Measurements from ENCODE around the gene LAS1L. TPM values are rescaled to one million over a fixed set of nuclear protein-coding genes. Genes with fewer than 3 reads are reported as not detected.
"Not testable (repeated sequence)": the region's sequence is repeated elsewhere in the genome, so short reads cannot be mapped to it uniquely, and the experiment has no call there.

LAS1L gene
- total and polyA plus RNA-seq, 5 donors from 2014 or later, result 29.6 to 39.1 (median 34.7) TPM

DNA sequence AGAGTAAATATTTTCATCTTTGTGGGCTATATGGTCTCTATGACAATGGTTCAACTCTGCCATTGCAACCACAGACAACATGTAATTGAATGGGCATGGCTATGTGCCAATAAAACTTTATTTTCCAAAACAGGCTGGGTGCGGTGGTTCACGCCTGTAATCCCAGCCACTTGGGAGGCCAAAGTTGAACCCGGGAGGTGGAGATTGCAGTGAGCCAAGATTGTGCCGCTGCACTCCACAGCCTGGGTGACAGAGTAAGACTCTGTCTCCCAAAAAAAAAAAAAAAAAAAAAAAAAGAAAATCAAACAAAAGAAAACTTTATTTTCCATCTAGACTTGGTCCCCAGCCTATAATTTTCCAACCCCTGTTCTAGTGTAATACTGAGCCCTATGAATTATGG, 38.4 kb upstream of the LAS1L start:
- no peak overlapping the region for H3K27ac ChIP-seq (ENCODE audit: insufficient read depth, low read length, poor library complexity, severe bottlenecking)
- no peak overlapping the region for H3K4me3 Mint-ChIP-seq
- no peaks in the 10 kb centered on the region for H3K36me3 Mint-ChIP-seq
- no peaks in the 10 kb centered on the region for H3K27me3 ChIP-seq (ENCODE audit: control insufficient read depth, insufficient read depth, low read length)
- no peak overlapping the region for H3K27ac Mint-ChIP-seq
- no peaks in the 10 kb centered on the region for H3K4me1 Mint-ChIP-seq
- H3K4me1 ChIP-seq (ENCODE audit: control insufficient read depth, insufficient read depth, low read length, poor library complexity, severe bottlenecking), result no peaks in the 10 kb centered on the region
- no peaks in the 10 kb centered on the region for H3K36me3 ChIP-seq (ENCODE audit: control insufficient read depth, insufficient read depth, low read length)
- no peaks in the 10 kb centered on the region for H3K27me3 Mint-ChIP-seq
- no peaks in the 10 kb centered on the region for H3K9me3 Mint-ChIP-seq
- no peak for DNase-seq
- no peak overlapping the region for H3K4me3 ChIP-seq (ENCODE audit: low read depth, low read length)
- no peaks in the 10 kb centered on the region for H3K9me3 ChIP-seq (ENCODE audit: control insufficient read depth in 2 of 2, low read length in 2 of 2)
- ATAC-seq (ENCODE audit: low read depth in 2 of 2), result no peak

DNA sequence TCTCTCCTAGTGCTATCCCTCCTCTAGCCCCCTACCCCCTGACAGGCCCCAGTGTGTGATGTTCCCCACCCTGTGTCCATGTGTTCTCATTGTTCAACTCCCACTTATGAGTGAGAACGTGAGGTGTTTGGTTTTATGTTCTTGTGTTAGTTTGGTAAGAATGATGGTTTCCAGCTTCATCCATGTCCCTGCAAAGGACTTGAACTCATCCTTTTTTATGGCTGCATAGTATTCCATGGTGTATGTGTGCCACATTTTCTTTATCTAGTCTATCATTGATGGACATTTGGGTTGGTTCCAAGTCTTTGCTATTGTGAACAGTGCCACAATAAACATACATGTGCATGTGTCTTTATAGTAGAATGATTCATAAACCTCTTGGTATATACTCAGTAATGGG, 28.3 kb upstream of the LAS1L start:
- not testable (repeated sequence) for H3K36me3 Mint-ChIP-seq; H3K4me3 ChIP-seq (ENCODE audit: low read depth, low read length); ATAC-seq (ENCODE audit: low read depth in 2 of 2); H3K27me3 ChIP-seq (ENCODE audit: control insufficient read depth, insufficient read depth, low read length); DNase-seq; H3K27ac ChIP-seq (ENCODE audit: insufficient read depth, low read length, poor library complexity, severe bottlenecking); H3K4me1 ChIP-seq (ENCODE audit: control insufficient read depth, insufficient read depth, low read length, poor library complexity, severe bottlenecking); H3K9me3 Mint-ChIP-seq; H3K9me3 ChIP-seq (ENCODE audit: control insufficient read depth in 2 of 2, low read length in 2 of 2); H3K36me3 ChIP-seq (ENCODE audit: control insufficient read depth, insufficient read depth, low read length); H3K4me3 Mint-ChIP-seq; H3K4me1 Mint-ChIP-seq; H3K27ac Mint-ChIP-seq
- H3K27me3 Mint-ChIP-seq, result peaks cover 20% of the 10 kb centered on the region

DNA sequence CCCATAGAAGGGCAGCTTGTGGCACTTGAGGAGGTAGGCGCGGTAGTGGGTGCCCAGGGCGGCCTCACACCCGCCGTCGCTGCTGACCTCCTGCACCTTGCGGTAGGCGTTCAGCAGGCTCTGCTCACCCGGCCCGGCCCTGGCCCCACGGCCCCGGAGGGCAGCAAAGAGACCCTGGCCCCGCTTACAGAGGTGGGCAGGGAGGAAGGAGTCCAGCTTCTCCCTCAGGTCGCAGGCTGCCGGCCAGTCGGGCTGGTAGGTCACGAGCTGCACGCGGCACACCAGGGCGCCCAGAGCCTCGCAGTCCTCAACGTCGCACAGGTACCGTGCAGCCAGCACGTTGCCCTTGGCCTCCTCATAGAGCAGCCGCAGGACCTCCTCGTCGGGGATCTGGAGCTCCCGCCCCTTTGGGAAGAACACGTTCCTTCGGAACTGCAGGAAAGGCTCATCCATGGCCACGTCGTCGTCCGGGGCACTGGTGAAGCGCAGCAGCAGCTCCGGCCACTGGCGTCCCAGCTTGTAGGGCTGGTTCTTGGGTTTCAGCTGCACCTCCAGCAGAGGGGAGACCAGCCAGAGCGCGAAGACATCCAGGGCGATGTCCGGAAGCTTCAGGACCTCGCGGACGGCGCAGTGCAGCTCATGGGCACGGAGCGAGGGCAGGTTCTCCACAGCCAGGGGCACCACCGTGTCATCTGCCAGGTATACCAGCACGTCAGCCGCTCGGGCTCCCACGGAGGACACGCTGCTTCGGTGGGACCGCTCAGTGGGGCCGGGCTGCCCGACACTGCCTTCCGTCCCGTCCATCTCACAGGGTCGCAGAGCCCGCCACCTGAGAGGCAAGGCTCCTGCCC, 17.1 kb upstream of the LAS1L start:
- no peak overlapping the region for H3K27ac ChIP-seq (ENCODE audit: insufficient read depth, low read length, poor library complexity, severe bottlenecking)
- Mint-ChIP-seq H3K36me3 (no peaks in the 10 kb centered on the region), H3K4me3 (no peak overlapping the region), H3K9me3 (peaks cover 0 to 4% (median 0%) of the 10 kb centered on the region in 7 donors), H3K27ac (no peak overlapping the region), H3K4me1 (no peaks in the 10 kb centered on the region), H3K27me3 (peaks cover 4% of the 10 kb centered on the region)
- no peaks in the 10 kb centered on the region for H3K36me3 ChIP-seq (ENCODE audit: control insufficient read depth, insufficient read depth, low read length)
- no peaks in the 10 kb centered on the region for H3K27me3 ChIP-seq (ENCODE audit: control insufficient read depth, insufficient read depth, low read length)
- no peaks in the 10 kb centered on the region for H3K9me3 ChIP-seq (ENCODE audit: control insufficient read depth in 2 of 2, low read length in 2 of 2)
- H3K4me1 ChIP-seq (ENCODE audit: control insufficient read depth, insufficient read depth, low read length, poor library complexity, severe bottlenecking), result no peaks in the 10 kb centered on the region
- no peak for DNase-seq
- no peak for ATAC-seq (ENCODE audit: low read depth in 2 of 2)
- H3K4me3 ChIP-seq (ENCODE audit: low read depth, low read length), result no peak overlapping the region

DNA sequence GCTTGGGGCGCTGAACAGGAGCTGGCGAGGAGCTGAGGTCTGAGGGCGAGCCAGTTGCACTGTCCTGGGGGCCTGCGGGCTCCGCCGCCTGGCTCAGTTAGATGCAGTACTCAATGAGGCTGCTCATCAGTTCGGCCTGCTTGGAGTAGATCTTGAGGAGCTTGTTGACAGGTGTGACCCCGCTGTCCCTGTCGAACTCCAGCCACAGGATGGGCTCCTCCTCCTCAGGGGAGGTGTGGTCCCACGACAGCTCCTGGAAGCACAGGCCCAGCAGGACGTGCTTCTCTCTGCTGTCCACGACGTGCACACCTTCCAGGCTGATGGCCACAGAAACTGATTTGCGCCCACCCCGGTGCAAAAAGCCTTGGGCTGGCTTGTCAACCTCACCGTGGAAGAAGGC, 16.5 kb upstream of the LAS1L start:
- H3K4me3 ChIP-seq (ENCODE audit: low read depth, low read length), result no peak overlapping the region
- Mint-ChIP-seq H3K27ac (no peak overlapping the region), H3K27me3 (peaks cover 4% of the 10 kb centered on the region), H3K9me3 (peaks cover 0 to 4% (median 0%) of the 10 kb centered on the region in 7 donors), H3K4me3 (no peak overlapping the region), H3K4me1 (no peaks in the 10 kb centered on the region), H3K36me3 (no peaks in the 10 kb centered on the region)
- H3K9me3 ChIP-seq (ENCODE audit: control insufficient read depth in 2 of 2, low read length in 2 of 2), result no peaks in the 10 kb centered on the region
- no peak overlapping the region for H3K27ac ChIP-seq (ENCODE audit: insufficient read depth, low read length, poor library complexity, severe bottlenecking)
- no peak for DNase-seq
- ATAC-seq (ENCODE audit: low read depth in 2 of 2), result no peak
- no peaks in the 10 kb centered on the region for H3K4me1 ChIP-seq (ENCODE audit: control insufficient read depth, insufficient read depth, low read length, poor library complexity, severe bottlenecking)
- no peaks in the 10 kb centered on the region for H3K27me3 ChIP-seq (ENCODE audit: control insufficient read depth, insufficient read depth, low read length)
- H3K36me3 ChIP-seq (ENCODE audit: control insufficient read depth, insufficient read depth, low read length), result no peaks in the 10 kb centered on the region

DNA sequence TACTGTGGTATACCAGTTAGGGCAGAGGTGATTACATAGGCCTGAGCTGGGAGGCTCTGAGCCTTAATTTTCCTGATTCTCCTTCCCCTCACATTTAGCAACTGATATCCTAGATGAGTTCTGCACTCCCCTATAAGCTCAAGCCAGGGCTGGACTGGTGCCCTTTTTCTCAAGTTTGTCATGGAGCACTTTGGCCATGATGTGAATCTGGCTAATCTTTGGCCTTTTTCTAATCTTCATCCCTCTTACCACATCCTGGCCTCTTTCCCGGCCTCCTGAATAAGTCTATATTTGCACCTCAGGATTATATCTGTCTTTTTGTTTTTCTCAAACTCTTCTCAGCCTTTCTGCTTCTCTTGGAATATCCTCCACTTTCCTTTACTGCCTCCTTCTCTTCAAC, 10.9 kb upstream of the LAS1L start:
- Histone ChIP-seq H3K4me1 (ENCODE audit: control insufficient read depth, insufficient read depth, low read length, poor library complexity, severe bottlenecking) (no peaks in the 10 kb centered on the region), H3K9me3 (ENCODE audit: control insufficient read depth in 2 of 2, low read length in 2 of 2) (no peaks in the 10 kb centered on the region), H3K27ac (ENCODE audit: insufficient read depth, low read length, poor library complexity, severe bottlenecking) (no peak overlapping the region), H3K27me3 (ENCODE audit: control insufficient read depth, insufficient read depth, low read length) (no peaks in the 10 kb centered on the region), H3K4me3 (ENCODE audit: low read depth, low read length) (no peak overlapping the region), H3K36me3 (ENCODE audit: control insufficient read depth, insufficient read depth, low read length) (no peaks in the 10 kb centered on the region)
- no peak for DNase-seq
- Mint-ChIP-seq H3K9me3 (no peaks in the 10 kb centered on the region), H3K27ac (no peak overlapping the region), H3K36me3 (no peaks in the 10 kb centered on the region), H3K4me3 (no peak overlapping the region), H3K27me3 (no peaks in the 10 kb centered on the region), H3K4me1 (no peaks in the 10 kb centered on the region)
- ATAC-seq (ENCODE audit: low read depth in 2 of 2), result no peak

DNA sequence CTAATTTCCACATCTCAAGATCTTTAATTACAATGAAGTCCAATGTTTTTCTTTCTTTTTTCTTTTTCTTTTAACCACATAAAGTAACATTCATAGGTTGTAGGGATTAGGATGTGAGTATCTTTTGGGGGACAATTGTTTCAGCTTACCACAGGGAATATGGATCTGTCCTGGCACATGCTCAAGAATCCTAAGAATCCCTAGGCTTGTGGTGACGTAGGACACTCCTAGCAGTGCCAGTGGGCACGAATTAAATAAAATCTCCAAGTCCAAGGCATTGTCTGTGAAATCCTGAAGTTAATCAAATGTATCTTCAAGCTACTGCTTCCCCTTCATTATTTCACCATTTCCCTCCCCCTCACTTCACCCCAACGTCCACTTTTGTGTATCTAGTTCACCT, 2.6 kb upstream of the LAS1L start:
- peak overlapping the region in 1 of 4 donors; percentile 21 for H3K4me3 Mint-ChIP-seq
- Histone ChIP-seq H3K36me3 (ENCODE audit: control insufficient read depth, insufficient read depth, low read length) (peaks cover 2% of the 10 kb centered on the region), H3K4me1 (ENCODE audit: control insufficient read depth, insufficient read depth, low read length, poor library complexity, severe bottlenecking) (peaks cover 13% of the 10 kb centered on the region), H3K9me3 (ENCODE audit: control insufficient read depth in 2 of 2, low read length in 2 of 2) (no peaks in the 10 kb centered on the region), H3K27me3 (ENCODE audit: control insufficient read depth, insufficient read depth, low read length) (no peaks in the 10 kb centered on the region), H3K4me3 (ENCODE audit: low read depth, low read length) (no peak overlapping the region), H3K27ac (ENCODE audit: insufficient read depth, low read length, poor library complexity, severe bottlenecking) (no peak overlapping the region)
- no peaks in the 10 kb centered on the region for H3K27me3 Mint-ChIP-seq
- H3K27ac Mint-ChIP-seq, result no peak overlapping the region
- peaks cover 0 to 2% (median 0%) of the 10 kb centered on the region in 7 donors for H3K9me3 Mint-ChIP-seq
- H3K4me1 Mint-ChIP-seq, result peaks cover 4 to 19% (median 8%) of the 10 kb centered on the region in 4 donors
- ATAC-seq (ENCODE audit: low read depth in 2 of 2) (no peak), DNase-seq (no peak)
- H3K36me3 Mint-ChIP-seq, result no peaks in the 10 kb centered on the region

DNA sequence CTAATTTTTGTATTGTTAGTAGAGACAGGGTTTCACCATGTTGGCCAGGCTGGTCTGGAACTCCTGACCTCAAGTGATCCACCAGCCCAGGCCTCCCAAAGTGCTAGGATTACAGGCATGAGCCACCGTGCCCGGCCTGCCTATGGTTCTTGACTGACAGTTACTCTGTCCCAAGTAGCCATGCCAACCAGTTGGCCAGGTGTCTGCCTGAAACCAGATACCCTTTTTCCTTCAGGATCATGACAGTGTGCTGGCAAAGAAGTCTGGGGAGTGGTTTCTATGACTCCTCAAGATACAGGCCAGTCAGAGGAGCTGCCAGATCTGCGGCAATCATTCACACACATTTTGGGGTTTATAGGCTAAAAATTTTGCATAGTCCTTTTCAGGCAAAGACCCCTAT, 1.7 kb upstream of the LAS1L start:
- no peaks in the 10 kb centered on the region for H3K36me3 Mint-ChIP-seq
- H3K9me3 Mint-ChIP-seq, result peaks cover 0 to 2% (median 0%) of the 10 kb centered on the region in 7 donors
- Histone ChIP-seq H3K36me3 (ENCODE audit: control insufficient read depth, insufficient read depth, low read length) (peaks cover 8% of the 10 kb centered on the region), H3K27ac (ENCODE audit: insufficient read depth, low read length, poor library complexity, severe bottlenecking) (no peak overlapping the region), H3K9me3 (ENCODE audit: control insufficient read depth in 2 of 2, low read length in 2 of 2) (no peaks in the 10 kb centered on the region), H3K4me3 (ENCODE audit: low read depth, low read length) (no peak overlapping the region), H3K4me1 (ENCODE audit: control insufficient read depth, insufficient read depth, low read length, poor library complexity, severe bottlenecking) (peaks cover 13% of the 10 kb centered on the region), H3K27me3 (ENCODE audit: control insufficient read depth, insufficient read depth, low read length) (no peaks in the 10 kb centered on the region)
- ATAC-seq (ENCODE audit: low read depth in 2 of 2) (no peak), DNase-seq (no peak)
- no peak overlapping the region for H3K27ac Mint-ChIP-seq
- H3K4me1 Mint-ChIP-seq, result peaks cover 4 to 19% (median 8%) of the 10 kb centered on the region in 4 donors
- H3K27me3 Mint-ChIP-seq, result no peaks in the 10 kb centered on the region
- no peak overlapping the region for H3K4me3 Mint-ChIP-seq

DNA sequence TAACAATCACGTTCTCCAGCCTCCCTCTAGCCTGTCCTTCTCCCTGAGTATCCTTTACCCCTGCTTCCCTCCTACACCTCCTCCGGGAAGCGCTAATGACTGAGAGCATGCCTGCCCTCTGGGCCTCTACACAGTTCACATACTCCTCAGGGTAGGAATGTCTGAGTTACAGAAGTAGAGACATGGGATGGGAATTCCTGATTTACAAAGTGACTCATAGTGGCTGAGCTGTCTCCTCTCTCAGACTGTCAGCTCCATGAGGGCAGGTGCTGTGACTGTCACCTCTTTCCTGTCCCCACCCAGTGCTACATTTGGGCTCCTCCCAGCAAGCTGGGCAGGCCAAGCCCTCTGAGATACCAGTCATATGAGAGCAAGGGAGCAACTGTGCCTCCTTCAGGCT, 2.6 kb downstream of the LAS1L start:
- Mint-ChIP-seq H3K27ac (peak overlapping the region in 1 of 3 donors; percentile 50), H3K4me3 (peak overlapping the region in 1 of 4 donors; percentile 32)
- ATAC-seq (ENCODE audit: low read depth in 2 of 2), result no peak

More for the DNA sequence above, 2.6 kb downstream of the LAS1L start:
- H3K27ac ChIP-seq (ENCODE audit: insufficient read depth, low read length, poor library complexity, severe bottlenecking), result no peak overlapping the region
- H3K4me3 ChIP-seq (ENCODE audit: low read depth, low read length), result no peak overlapping the region
- DNase-seq, result no peak
- H3K4me1 ChIP-seq (ENCODE audit: control insufficient read depth, insufficient read depth, low read length, poor library complexity, severe bottlenecking), result peaks cover 13% of the 10 kb centered on the region
- H3K27me3 Mint-ChIP-seq, result no peaks in the 10 kb centered on the region
- H3K4me1 Mint-ChIP-seq, result peaks cover 4 to 24% (median 8%) of the 10 kb centered on the region in 4 donors
- H3K36me3 Mint-ChIP-seq, result peaks cover 5% of the 10 kb centered on the region
- H3K9me3 ChIP-seq (ENCODE audit: control insufficient read depth in 2 of 2, low read length in 2 of 2), result no peaks in the 10 kb centered on the region
- H3K36me3 ChIP-seq (ENCODE audit: control insufficient read depth, insufficient read depth, low read length), result peaks cover 34% of the 10 kb centered on the region
- H3K9me3 Mint-ChIP-seq, result peaks cover 0 to 2% (median 0%) of the 10 kb centered on the region in 7 donors
- H3K27me3 ChIP-seq (ENCODE audit: control insufficient read depth, insufficient read depth, low read length), result no peaks in the 10 kb centered on the region
